ENCODE measurements around the gene FKBP1C.

GRCh38 chr6:63176181-63176580 lies 35.1 kb upstream of the FKBP1C start:
- TF ChIP-seq EZH2 (IDR thresholded peaks at IDR 0.05) (no peak), POLR2AphosphoS5 (IDR thresholded peaks at IDR 0.05; ENCODE audit: borderline replicate concordance, low read depth, low read length) (no peak)
